ENCODE measurements around the gene SLX9. TPM values are rescaled to one million over a fixed set of nuclear protein-coding genes. Genes with fewer than 3 reads are reported as not detected.

SLX9 gene
- total RNA-seq, 4 donors from 2014 or later, result 7.5 to 16.4 (median 10.5) TPM

DNA sequence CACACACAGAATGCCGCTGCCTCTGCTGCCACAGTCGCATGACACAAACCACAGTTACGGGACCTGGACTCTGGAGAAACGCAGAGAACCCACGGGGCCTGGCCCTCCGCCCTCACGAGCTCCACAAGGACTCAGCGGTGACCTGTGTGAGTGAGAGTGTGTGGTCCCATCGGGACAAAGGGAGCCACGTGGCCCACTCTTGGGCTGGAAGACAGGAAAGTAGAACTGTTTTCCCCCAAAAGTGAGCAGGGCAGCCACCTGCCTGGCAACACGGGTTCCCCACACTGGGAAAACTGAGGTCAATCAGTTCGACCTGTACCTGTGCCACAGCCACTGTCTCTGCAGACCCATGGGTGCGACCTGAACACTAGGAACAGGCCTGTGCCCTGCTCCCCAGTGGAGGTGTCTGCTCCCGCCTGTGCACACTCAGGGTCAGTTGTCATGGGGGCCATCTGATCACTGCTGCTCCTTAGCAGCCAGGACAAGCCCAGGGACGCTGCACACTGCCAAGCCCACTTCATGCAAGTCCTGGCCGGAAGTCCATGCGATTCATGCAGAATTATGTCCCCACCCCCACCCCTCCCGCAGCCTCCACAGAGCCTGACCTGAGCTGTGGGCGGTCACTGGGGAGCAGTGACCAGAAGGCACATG is 80.2 kb downstream of the SLX9 start:
- TF ChIP-seq, protein P1, sequence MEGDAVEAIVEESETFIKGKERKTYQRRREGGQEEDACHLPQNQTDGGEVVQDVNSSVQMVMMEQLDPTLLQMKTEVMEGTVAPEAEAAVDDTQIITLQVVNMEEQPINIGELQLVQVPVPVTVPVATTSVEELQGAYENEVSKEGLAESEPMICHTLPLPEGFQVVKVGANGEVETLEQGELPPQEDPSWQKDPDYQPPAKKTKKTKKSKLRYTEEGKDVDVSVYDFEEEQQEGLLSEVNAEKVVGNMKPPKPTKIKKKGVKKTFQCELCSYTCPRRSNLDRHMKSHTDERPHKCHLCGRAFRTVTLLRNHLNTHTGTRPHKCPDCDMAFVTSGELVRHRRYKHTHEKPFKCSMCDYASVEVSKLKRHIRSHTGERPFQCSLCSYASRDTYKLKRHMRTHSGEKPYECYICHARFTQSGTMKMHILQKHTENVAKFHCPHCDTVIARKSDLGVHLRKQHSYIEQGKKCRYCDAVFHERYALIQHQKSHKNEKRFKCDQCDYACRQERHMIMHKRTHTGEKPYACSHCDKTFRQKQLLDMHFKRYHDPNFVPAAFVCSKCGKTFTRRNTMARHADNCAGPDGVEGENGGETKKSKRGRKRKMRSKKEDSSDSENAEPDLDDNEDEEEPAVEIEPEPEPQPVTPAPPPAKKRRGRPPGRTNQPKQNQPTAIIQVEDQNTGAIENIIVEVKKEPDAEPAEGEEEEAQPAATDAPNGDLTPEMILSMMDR (IDR thresholded peaks at IDR 0.05; ENCODE audit: low read depth), result no peak

- TF ChIP-seq, protein P1 (IDR thresholded peaks at IDR 0.05; ENCODE audit: low read depth), result no peak
These were observed 81.0 kb downstream of the SLX9 start for GRCh38 chr21:45020629-45021427.

GRCh38 chr21:45021428-45022347 is 81.9 kb downstream of the SLX9 start:
- TF ChIP-seq, protein P1 (IDR thresholded peaks at IDR 0.05; ENCODE audit: low read depth), result no peak

DNA sequence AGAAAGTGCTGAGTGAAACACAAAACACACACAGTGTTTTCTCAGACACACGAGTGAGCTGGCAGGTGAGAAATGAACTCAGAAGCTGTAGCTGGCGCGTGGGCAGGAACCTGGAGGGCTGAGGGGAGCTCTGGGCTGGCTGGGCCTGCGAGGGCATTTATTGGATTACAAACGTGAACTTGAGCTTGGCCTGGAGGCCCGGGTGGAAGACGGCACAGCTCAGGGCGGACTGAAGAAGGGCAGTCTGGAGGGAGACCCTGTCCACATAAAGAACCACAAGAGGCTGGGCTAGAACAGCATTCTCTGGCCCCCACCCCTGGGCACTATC is 82.5 kb downstream of the SLX9 start:
- TF ChIP-seq, protein P1 (IDR thresholded peaks at IDR 0.05; ENCODE audit: low read depth), result no peak

GRCh38 chr21:45022736-45023135 is 82.9 kb downstream of the SLX9 start:
- TF ChIP-seq, protein P1 (IDR thresholded peaks at IDR 0.05; ENCODE audit: low read depth), result no peak

DNA sequence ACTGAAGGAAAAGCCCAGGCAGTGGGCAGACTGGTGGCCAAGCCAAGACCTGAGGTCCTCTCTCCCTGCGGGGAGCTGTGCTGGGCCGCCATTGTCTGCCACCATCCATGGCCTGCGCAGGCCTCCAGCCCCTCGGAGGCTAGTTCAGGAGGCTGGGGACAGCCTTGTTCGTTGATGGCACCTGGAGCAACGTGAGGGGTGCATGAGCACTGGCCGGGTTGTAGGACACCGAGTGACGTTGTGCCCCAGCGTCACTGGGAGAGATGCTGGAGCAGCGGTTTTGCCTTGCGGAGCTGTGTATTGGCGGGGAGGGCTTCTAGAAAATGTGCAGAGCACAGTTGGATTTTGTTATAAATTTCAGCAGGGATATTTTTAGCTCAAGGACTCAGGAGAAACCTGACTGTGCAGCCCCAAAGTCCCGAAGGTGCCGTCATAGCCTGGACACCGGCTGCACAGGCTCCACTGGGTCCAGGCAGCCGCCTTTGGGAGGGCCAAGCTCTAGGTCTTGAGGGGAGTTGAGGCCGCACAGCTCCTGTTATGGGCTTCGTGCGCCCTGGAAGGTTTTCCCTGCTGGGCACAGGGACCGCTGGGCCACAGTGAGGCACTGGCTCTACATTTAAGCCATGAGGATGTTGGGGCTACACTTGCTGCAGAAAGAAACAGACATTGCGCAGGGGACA is 86.4 kb downstream of the SLX9 start:
- TF ChIP-seq, protein P1 (IDR thresholded peaks at IDR 0.05; ENCODE audit: low read depth), result no peak

Other genes starting within 250 kb of the SLX9 start
- gene KRTAP10-12, start 242.9 kb upstream of the SLX9 start, total RNA-seq, result not detected
- not detected for gene TSPEAR, start 228.5 kb upstream of the SLX9 start, total RNA-seq
- 100 to 1,000 TPM in 2 of 4 donors, 10 to 100 TPM in 2; 64.4 to 144 (median 100) TPM for gene UBE2G2, start 138.2 kb upstream of the SLX9 start, total RNA-seq
- 10 to 100 TPM; 41.3 to 77.0 (median 59.4) TPM for gene SUMO3, start 122.0 kb upstream of the SLX9 start, total RNA-seq
- gene PTTG1IP, start 66.3 kb upstream of the SLX9 start, total RNA-seq, result 100 to 1,000 TPM; 131 to 244 (median 148) TPM
- gene ITGB2, start 19.1 kb upstream of the SLX9 start, total RNA-seq, result 1,000 to 10,000 TPM in 1 of 4 donors, 100 to 1,000 TPM in 1, 10 to 100 TPM in 2; 55.8 to 1,044 (median 162) TPM
- gene ADARB1, start 134.6 kb downstream of the SLX9 start, total RNA-seq, result 10 to 100 TPM; 12.1 to 32.4 (median 14.4) TPM